Measurements from ENCODE around the gene TICRR.

- TF ChIP-seq EZH2 (IDR thresholded peaks at IDR 0.05; ENCODE audit: borderline replicate concordance, low read depth, low read length, severe bottlenecking), result no peak
- no peak for TF ChIP-seq CTCF (IDR thresholded peaks at IDR 0.05; ENCODE audit: borderline replicate concordance, extremely low read depth, low read length, poor library complexity, severe bottlenecking)
Observed at GRCh38 chr15:89593018-89593417, 17.7 kb downstream of the TICRR start.
